HG03045 (cell line): Measurements from ENCODE around the gene BCL7A.
"Not testable (repeated sequence)": the region's sequence is repeated elsewhere in the genome, so short reads cannot be mapped to it uniquely, and the experiment has no call there.

Experiments
- ATAC-seq: cut with Tn5 transposase; IDR thresholded peaks from one replicate; pipeline ENCODE4 v1.9.1; 2021; ENCODE audit warnings: mild to moderate bottlenecking, moderate library complexity; ENCODE audit not compliant: unreplicated experiment

Gene BCL7A

DNA sequence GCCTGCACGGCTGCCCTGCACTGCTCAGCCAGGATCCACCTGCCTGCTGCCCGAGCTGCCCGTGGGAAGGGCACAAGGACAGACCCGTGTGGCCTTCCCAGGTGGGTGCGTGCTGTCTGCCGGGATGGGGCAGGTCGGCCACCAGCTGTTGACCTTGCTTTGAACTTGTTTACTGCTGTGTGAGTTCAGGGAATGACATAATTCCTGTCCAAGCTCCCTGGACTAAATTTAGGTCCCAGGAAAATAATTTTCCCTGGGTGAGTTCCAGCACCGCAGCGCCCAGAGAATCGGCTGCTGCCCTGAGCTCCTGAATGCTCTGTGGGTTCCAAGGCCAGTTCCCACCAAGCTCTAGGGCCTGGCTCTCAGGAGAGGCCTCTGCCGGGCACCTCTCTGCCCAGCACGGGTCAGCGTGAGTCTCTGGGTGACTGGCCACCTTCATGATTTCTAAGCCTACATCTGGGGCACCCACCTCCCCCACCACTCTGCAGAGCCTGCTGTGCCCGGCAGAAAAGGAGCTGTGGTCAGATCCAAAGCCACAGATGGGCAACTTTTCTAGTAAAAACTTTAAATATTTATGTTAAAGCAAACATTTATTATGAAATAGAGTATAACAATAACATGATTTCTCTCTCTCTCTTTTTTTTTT lies 29.7 kb downstream of the BCL7A start:
- no peak for ATAC-seq

DNA sequence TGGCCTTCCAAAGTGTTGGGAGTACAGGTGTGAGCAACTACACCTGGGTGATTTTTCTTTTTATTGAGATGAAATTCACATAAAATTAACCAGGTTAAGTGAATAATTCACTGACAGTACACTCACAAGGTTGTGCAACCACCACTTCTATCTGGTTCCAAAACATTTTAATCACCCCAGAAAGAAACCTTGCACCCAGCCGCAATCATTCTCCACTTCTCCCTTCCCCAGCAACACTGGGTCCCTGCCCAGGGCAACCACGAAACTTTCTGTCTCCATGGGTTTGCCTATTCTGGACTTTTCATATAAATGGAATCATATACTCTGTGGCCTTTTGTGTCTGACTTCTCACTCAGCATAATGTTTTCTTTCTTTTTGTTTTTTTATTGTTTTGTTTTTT lies 30.6 kb downstream of the BCL7A start:
- no peak for ATAC-seq

DNA sequence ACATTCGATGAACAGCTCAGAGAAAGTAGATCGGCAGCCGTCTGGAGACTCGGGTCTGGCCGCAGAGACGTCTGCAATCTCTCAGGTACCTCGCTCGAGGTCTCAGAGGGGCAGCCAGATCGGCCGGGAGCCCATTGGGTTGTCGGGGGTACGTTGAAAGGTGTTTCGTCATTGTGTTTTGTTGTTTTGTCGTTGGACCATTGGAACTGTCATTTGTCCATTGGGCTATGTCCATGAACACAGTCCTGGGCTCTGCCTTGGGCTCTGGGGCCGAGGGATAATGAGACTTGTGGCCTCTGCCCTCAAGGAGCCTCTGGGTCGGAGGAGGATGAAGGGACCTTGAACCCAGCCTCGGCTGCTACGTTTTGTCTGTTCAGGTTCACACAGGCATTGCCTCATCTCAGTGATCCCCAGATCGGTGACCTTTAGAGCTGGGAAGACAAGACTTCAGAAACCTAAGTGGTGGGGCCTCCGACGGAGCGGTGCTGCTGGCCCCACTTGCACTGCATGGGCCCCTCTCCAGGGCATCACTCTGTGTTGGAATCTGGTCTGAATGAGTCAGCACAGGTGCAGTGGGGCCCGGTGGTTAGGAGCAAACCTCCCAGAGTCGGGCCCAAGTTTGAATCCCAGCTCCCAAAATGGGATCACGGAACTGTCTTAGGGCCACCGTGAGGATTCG lies 33.3 kb downstream of the BCL7A start:
- no peak for ATAC-seq

DNA sequence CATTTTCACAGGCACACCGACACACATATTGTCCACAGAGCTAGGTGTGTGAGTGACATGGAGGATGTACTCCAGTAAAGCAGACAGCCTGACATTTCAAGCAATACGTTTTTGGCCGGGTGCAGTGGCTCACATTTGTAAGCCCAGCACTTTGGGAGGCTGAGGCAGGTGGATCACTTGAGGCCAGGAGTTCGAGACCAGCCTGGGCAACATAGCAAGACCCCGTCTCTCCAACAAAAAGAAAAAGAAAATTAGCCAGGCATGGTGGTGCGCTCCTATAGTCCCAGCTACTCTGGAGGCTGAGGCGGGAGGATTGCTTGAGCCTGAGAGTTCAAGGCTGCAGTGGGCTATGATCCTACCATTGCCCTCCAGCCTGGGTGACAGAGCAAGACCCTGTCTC lies 34.7 kb downstream of the BCL7A start:
- not testable (repeated sequence) for ATAC-seq

DNA sequence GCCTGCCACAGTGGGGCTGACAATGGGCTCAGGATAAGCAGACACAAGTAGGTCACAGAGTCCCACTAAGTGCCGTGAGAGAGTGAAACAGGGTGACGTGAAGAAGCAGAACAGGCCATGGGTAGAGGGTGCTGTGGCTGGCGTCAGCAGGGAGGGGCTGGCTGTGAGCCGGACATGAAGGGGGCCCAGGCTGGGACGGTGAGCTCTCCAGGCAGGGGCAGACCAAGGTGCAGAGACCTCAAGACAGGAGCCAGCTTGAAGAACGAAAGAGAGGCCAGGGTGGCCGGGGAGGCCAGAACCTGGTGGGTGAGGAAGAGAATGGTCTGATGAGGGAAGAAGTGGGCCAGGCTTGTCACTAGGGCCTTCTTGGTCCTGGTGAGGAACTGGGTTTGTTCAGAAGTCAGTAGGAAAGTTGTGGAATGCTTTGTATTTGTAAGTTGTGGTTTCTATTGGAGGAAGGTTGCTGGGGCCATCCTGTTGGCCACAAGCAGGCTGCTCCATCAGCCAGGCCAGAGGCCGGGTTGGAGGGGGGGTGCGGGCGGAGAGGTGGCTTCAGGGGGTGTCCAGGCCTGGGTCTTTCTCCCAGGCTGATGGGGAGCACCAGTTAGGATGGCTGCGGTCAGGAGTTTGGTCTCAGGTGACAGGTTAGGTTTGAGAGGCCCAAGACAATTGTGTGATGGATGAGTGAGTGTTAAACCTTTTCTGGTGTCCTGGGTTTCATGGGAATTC lies 35.5 kb downstream of the BCL7A start:
- no peak for ATAC-seq

DNA sequence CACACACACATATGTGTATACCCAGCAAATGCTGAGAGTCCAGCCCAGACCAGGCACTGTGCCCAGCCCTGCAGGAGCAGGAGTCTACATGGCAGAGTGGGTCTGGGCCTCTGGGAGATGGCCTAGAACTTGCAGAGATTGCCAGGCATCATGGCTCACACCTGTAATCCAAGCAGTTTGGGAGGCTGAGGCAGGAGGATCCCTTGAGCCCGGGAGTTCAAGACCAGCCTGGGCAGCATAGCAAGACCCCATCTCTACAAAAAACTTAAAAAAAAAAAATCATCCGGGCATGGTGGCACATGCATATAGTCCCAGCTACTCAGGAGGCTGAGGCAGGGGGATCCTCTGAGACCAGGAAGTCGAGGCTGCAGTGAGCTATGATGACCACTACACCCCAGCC lies 36.1 kb downstream of the BCL7A start:
- ATAC-seq = no peak

DNA sequence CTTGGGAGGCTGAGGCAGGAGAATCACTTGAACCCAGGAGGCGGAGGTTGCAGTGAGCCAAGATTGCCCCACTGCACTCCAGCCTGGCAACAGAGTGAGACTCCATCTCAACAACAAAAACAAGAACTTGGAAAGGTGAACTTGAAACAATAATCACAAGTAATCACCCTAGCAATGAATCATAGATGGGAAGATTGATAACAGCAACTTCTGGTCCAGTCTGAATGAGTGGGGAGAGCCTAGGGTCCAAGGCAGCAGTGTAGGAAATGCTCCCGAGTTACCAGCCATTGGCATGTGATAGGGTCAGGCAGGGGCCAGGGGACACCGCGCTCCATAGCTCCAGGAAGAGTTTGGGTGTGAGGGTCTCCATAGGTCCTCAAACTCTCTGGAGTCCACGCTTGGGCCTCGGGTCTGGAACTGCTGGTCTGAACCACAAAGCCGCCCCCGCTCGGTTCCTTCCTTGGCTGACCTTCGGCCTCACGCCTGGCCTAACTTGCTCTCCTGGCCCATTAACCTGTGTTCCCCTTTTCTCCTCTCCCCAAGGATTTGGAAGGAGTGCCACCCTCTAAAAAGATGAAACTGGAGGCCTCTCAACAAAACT lies 37.0 kb downstream of the BCL7A start:
- ATAC-seq = no peak

DNA sequence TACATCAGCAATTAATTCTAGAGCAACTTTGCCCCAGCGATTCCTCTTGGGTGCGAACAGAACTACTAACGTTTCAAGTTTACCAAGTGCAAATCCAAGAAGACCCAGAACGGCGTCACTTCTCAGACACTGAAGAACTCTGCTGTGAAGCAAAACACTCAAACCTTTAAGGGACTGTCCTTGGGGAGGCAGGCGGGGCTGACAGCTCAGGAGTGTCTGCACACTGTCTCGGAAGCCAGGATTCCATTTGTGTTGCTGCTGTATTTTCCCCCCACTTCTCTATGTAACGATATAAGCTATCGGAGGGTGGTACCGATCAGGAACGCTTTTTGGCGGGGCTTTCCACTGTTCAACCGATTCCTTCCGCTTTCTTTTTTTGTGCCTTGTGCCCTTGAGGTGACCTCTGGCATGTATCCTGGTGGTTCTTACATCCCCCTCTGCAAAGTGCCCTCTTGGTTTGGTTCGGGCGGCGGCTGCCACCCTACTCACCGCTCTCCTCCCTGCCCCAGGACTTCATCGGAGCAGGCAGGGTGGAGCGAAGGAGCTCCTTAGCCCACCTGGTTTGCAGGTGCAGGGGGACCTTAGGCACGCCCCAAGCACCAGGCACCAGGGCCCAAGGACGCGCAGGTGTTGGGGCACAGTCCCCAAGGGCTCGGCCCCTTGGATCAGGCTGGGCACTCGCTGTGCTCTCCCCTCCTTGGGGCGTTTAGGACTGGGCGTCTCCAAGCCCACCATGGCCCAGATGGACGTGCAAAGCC lies 37.7 kb downstream of the BCL7A start:
- ATAC-seq = no peak

DNA sequence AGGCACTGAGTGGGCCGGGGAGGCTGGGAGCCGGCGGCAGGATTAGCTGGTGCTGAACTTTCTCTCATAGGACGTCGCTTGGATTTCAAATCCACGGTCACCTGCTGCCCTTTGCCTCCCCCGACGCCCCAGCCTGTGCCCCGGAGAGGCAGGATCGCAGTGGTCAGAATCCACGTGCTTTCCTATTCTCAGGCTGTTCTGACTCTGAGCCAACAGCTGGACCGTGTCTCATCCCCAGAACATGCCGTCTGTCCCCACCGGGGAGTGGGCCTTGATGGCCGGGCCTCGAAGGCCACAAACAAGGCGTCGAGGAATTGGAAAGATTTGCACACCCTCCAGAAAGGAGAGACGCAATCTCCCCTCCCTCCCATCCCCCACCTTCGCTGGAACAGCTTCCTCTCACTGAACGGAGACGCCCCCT lies 38.4 kb downstream of the BCL7A start:
- ATAC-seq = no peak

DNA sequence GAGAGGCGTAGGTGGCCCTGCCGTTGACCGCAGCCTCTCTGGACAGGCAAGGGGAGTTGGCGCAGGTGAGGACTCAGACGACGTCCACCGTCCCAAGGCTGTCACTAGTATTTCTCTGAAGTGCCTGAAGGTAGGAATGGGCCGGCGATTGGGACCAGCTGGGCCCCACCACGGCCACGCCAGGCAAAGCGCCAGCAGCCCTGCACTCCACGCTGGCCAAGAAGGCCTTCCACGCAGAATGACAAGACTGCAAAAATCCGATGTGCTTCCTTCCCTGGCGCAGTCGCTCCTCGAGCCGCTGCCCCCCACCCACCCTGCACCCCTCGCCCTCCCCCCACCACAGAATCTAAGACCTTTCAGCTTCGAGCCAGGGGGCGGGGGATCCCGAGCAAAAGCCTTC lies 39.6 kb downstream of the BCL7A start:
- no peak for ATAC-seq

DNA sequence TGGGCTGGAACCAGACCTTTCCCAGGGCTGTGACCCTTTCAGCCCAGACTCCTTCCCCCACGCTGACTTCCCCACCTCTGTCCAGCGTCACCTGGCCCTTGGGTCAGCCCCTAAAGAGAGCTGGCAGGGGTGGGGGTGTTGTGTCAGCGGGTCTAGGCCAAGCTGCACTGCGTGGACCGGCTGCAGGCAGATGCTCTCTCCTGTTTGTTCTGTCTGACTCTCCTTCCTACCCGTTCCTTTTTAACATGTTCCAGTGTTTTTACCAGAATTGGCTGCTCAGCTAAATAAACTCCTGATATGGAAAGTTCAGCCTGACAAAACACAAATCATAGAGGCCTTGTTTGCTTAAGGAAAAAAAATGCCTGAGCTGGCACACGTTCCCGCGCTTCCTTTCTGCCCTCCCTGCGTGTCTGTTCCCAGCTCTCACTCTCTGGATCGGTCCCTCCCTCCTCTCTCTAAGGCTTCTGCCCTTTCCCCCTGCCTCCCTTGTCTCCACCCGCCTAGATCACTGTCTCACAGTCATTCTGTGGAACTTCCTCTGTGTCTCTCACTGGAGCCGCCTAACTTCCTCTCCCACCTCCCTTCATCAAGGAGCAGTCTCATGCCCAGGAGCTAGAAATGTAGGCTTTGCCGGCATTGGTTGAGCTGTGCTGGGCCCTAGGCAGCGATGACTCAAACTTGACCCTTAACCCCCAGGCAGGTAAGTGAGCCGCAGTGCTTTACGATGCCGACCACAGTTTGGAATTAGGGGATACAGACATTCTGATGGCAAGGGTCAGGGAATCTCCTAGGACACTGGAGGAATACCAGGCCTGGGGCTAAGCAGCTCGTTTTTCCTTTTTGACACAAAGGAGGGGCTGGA lies 41.4 kb downstream of the BCL7A start:
- no peak for ATAC-seq

DNA sequence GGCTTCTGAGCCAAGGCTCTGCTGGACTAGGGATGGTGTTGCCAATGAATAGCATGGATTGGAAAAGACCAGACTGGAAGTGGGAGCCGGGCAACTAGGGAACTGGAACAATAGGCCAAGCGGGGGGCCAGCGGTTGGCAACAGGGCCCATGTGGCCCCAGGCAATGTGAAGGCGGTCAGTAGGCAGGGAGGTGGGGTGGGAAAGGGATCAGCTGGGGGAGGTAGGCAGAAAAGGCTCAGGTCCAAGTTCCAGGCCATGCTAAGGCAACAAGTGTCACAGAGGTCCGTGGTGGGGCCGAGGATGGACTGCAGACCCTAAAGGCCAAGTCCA lies 42.0 kb downstream of the BCL7A start:
- ATAC-seq = no peak

DNA sequence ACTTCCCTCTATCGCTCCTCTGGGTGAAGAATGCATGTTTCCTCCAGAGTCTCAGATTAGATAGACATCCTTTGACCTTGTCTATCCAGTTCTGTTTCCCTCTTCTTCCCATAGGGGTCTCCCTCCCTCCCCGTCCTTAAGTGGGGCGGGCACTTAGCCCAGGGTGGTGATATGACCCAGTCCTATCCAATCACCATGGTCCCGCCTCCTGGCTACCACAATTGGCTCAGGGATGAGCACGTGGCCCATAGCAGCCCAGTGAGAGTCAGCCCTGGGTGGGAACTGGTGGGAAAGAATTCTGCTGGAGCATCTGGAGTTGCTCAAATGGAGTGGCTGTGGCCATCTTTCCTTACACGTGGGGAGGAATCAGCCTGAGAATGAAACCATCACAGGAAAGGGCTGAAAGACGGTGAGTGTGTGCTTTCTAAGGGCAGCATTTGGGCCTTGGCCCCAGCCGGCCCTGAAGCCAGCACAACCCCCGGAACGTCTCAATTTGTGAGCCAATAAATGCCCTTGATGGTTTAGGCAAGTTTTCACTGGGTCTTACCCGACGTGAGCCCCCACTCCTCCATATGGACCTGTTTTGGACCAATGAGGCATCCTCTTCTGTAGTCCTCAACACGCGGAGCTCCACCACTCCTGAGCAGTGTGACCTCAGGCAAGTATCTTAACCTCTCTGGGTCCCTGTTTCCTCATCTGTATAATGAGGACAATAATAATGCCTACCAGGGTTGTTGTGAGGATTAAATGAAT lies 42.5 kb downstream of the BCL7A start:
- no peak for ATAC-seq

DNA sequence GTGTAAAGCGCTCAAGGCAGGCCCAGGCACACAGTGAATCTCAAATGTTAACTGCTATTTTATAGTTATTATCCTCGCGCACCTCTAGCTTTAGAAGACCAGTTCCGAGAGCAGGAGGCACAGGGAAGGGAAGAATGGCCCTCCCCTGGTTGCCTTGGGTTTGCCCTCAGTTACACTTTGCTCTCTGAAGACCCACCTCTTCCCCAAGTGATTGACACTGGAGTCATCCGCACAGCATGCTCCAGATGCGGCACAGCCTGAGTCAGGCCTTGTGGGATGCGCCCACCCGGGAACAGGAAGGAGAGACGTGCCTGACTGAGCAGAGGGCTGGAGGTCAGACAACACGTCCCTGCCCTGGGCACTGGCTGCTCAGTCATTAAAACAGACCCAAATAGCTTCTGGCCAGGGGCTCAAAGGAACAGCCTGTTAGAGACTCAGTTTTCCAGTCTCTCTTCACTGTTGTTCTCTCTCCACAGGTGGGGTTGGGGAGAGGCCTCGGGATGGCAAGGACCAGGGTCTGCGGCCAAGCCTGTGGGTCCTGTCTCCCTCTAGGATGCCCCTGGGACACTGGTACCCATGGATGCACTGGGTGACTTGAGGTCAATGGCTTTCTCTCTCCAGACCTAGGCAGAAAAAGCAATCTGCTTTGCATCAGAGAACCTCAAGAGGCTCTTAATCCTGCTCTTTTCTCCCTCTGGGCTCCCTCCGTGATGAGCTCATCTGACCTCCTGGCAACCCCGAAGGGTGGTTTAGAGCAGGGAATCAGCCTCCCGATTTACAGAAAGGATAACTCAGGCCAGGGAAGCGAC lies 43.3 kb downstream of the BCL7A start:
- no peak for ATAC-seq

DNA sequence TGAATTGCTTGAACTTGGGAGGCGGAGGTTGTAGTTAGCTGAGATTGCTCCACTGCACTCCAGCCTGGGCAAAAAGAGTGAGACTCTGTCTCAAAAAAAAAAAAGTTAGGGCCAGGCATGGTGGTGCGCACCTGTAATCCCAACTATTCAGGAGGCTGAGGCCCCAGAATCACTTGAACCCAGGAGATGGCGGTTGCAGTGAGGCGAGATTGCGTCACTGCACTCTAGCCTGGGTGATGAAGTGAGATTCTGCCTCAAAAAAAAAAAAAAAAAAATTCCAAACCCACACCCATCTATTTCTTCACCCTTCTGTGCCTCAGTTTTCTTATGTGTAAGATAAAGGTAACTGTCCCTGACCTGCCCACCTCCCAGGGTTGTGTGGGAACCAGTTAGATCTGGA lies 45.9 kb downstream of the BCL7A start:
- ATAC-seq = no peak

DNA sequence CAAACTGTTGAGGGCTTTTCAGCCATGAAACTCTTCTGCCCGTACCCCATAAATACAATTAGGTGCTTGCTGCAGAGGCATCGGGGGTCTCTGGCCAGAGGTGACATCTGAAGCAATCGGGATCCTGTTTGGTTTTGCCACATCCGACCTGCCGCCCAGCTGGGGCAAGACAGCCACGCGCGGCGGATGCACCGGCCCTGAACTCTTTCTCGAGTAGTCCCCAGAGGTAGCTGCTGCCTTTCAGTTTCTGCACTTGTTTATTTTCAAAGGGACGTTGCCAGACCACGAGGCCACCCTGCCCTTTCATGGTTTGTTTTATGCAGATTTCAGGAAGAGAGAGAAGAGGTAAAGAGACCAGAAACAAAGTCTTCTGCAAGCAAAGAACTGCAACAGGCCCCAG lies 46.3 kb downstream of the BCL7A start:
- ATAC-seq = peak; percentile 86

DNA sequence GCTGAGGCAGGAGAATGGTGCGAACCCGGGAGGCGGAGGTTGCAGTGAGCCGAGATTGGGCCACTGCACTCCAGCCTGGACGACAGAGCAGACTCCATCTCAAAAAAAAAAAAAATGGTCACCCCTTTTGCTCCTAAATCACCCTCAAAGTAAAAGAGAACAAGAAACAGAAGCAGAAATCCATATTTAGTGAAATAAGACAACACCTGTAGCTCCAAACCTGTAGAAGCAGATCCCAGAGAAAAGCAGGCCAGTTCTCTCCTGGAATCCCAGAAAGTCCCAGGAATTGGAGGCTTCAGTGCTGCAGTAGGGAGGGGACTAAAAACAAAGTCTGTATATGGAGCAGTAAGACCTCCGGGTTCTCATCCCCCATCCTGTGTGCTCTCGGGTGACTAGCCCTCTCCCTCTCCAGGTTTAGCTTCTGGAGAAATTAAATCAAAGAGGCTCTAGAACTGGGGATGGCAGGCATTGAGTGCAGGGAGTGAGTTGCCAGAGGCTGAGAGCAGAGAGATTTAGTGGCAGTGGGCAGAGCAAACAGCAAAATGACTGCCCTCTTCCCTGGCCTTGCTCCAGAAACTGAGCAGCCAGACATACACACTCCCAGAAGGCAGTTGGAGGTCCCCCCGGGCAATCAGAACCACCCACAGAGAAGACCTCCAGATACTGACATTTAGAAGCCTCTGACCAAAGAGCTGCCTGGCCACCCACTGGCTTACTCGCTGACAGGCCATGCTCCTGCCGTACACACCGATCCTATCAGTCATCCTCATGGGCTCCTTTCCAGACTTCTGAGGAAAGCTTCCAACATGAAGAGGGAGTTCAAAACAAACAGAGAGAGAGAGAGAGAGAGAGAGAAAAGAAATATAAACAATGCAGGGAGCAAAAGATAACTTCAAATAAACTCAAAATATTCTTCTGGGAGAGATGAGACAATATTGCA lies 50.6 kb downstream of the BCL7A start:
- ATAC-seq = no peak

DNA sequence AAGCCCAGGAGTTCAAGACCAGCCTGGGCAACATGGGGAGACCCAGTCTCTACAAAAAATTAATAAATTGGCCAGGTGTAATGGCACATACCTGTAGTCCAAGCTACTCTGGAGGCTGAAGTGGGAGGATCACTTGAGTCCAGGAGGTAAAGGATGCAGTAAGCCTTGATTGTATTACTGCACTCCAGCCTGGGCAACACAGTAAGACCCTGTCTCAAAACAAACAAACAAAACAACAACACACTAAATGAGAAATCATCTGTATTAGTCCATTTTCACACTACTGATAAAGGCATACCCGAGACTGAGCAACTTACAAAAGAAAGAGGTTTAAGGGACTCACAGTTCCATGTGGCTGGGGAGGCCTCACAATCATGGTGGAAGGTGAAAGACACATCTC lies 52.1 kb downstream of the BCL7A start:
- no peak for ATAC-seq
